NCI-H524 treated with DMSO at 0.1 percent for 48 hours (cell line): ENCODE measurements around the gene AGPAT1.

ENCODE experiments used
- DNase-seq: peaks from one replicate; lab custom pipeline; 2025; lab: John Stamatoyannopoulos, UW

AGPAT1 gene

DNA sequence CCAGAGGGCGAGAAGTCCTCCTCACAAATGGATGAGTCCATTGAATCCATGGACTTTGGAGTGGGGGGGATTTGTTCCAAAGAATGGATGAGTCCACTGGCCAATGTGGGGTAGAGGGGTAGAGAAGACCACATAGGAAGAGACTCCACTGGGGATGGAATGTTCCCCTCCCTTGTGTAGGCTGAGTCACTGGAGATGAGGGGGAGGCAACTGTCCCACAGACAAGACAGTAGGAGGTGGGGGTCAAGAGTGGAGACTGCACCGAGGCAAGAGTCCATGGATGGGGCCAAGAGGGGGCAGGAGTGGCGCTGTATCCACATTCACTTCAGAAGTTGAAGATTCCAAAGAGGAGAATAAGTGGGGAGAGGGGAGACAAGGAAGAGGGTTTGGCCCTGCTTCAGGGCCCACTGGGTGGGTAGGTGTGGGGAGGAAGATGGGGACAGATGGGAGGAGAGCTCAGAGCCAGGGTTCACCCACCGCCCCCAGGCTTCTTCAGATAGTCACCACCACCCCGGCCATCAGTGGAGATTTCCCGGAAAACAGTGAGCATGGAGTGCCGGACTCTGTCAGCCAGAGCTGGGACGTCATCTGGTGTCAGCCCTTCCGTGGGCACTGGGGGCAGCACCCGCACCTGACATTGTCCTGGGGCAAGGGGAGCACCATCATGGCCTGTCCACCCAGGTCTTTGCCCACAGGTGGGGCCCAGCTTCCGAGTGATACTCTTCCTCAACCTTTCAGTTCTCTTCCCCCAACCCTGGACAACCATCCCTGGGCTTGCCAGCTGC lies 6.9 kb downstream of the AGPAT1 start:
- no peak for DNase-seq

GRCh38 chr6:32168350-32168749 lies 7.5 kb downstream of the AGPAT1 start:
- no peak for DNase-seq

- no peak for DNase-seq
Observed at GRCh38 chr6:32167761-32168262, 8.1 kb downstream of the AGPAT1 start.

- DNase-seq: no peak
Observed at GRCh38 chr6:32167154-32167760, 8.6 kb downstream of the AGPAT1 start.

- DNase-seq: no peak
Observed at GRCh38 chr6:32166411-32167061, 9.3 kb downstream of the AGPAT1 start.

GRCh38 chr6:32164295-32164694 lies 11.6 kb downstream of the AGPAT1 start, which contains the start of gene EGFL8:
TSS of gene EGFL8 (plus strand) at chr6:32164595. CDS start at chr6:32166166, 1,571 bp downstream.
- no peak for DNase-seq

DNA sequence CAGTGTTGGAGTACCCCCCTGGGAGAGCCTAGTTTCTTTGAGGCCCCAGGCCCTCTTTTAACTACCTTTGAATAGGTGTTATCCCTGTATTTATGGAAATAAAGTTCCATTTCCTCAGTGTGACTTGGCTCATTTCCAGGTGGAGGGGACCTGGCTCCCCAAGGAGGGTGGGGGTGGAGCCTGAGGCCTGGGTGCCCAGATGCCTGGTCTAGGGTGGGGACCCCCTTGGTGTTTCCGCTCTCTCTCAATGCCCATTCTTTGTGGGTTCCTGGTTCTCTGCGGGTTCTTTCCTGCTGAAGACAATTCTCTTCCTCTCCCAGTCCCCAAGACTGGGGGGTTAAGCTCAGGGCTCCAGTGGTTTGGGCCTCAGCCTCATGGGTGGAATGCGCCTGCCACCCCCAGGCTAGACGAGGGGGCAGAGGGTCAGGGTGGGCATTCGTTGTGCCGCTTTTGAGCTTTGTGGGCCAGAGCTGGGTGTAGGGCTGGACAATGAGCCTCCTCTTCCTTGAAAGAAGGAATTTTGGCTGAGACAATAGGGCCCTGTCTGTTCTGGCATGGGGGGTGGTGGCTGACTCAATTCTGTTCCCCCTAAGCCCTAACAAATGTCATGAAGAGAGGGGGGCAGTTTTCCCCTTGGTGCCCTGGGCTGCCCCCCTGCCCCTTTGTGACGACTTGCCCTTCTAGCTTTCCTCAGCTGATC lies 12.2 kb downstream of the AGPAT1 start:
- DNase-seq: no peak

- DNase-seq: no peak
Observed at GRCh38 chr6:32158052-32158451, 17.8 kb downstream of the AGPAT1 start.

DNA sequence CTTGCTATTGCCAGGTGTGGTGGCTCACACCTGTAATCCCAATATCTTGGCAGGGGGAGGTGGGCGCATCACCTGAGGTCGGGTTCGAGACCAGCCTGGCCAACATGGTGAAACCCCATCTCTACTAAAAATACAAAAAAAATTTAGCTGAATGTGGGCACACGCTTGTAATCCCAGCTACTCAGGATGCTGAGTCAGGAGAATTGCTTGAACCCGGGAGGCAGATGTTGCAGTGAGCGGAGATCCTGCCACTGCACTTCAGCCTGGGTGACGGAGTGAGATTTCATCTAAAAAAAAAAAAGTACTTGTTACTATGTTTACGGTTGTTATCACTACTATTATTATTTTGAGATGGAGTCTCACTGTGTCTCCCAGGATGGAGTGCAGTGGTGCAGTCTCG lies 19.0 kb downstream of the AGPAT1 start:
- no peak for DNase-seq

DNA sequence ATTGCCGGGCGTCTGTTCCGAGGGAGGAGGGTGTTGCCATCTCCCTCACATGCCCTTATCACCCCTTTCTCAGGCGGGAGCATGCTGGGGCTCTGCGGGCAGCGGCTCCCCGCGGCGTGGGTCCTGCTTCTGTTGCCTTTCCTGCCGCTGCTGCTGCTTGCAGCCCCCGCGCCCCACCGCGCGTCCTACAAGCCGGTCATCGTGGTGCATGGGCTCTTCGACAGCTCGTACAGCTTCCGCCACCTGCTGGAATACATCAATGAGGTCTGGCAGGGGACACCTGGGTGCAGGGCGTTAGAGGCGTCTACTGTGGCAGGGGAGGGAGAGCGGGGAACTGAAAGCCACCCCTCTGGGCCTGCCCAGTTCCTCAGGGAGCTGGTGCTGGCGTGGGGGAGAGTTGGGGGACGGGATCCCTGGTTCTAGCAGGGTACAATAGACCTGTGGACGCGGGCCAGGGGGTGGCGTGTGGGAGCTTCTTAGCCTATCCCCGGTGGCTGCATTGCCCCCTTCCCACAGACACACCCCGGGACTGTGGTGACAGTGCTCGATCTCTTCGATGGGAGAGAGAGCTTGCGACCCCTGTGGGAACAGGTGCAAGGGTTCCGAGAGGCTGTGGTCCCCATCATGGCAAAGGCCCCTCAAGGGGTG lies 21.2 kb downstream of the AGPAT1 start:
- peak; percentile 41 for DNase-seq

DNA sequence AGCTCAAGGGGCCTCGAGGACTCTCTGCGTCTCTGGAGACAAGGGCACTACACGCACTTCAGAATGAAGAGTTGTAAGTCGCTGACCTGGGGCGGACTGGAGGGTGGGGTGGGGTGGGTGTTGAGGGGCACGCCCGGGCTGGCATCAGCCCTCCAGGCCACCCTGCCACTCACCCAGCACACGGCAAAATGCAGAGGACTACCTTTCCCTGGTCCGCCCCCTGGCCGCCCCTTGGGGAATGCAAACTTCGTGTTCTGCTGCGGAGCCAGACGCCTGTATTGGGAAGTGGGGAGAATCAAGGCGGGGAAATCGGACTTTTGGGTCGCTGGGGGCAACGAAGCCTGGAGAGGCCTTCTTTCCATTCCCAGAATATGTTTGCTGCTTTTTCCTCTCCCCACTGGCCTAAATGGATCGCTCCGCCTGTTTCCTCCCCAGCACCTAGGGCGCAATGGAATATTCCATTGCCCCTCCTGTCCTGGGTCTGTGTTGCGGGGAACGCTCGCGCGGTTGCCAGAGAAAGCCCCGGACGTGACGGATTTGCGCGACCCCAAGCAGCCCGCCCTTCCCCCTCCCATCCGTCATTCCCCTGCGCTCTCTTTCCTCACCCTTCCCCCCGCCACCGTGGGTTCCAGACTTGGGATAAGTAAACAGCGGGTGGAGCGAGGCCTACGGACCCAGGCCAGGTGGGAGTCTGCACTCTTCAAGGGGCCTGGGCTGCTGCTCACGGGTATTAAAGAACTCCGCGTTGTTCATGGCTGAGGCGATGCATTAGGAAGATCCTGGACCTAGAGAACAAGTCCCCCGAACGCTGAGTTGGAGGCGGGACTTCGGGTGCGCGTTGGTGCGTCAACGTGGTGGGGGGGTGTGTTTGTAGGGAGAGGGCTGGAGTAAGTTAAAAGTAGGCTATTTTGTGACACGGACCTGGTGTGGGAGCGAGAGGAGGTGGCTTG lies 22.0 kb downstream of the AGPAT1 start, which contains the start of gene PPT2:
TSS of gene PPT2 (plus strand) at position 578 of the 950 bp plus-strand sequence. CDS start 454 bp downstream, outside the sequence.
- DNase-seq: peak; percentile 60

DNA sequence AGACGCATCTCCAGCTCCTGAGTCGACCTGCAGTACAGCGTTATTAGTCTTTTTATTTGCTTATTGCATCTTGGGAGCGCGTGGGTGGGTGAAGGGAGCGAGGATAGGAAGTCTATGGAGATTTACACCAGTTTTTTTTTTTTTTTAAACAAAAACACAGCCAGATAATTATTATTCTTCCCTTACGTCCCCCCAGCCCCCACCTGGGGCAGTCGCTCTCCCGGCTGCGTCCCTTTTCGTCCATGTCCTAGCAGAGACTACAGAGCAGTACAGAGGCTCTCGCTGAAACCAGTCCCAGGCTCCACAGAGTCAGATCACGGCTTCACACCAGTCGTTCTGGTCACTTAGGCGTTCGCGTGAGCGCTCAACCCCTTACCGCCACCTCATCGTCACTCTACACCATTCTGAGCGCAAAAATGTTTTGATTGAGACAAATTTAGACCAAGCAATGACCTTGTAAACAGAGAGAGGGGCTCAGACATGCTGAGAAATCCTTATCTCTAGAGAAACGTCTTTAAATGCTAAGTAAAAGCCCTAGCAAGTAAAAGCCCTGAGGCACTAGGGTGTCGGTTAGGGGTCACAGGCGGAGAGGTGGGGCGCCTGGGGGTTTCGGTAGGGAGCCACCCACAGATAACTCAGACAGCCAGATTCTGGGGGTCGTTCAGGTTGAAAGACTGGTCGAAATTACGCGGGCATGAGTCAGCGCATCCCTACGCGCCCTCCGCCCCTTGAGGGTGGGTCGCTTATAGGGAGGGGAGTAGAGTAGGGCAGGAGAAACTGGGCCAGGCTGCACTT lies 22.9 kb downstream of the AGPAT1 start:
- no peak for DNase-seq

GRCh38 chr6:32151863-32152768 lies 23.8 kb downstream of the AGPAT1 start, which contains the start of gene PRRT1:
TSS of gene PRRT1 (minus strand) at chr6:32151939. CDS start at chr6:32151827, 112 bp downstream.
- DNase-seq: no peak

GRCh38 chr6:32151181-32151862 lies 24.6 kb downstream of the AGPAT1 start:
- peak; percentile 97 for DNase-seq

- no peak for DNase-seq
Observed at GRCh38 chr6:32149932-32150870, 25.7 kb downstream of the AGPAT1 start.

GRCh38 chr6:32149092-32149755 lies 26.7 kb downstream of the AGPAT1 start:
- no peak for DNase-seq
